ENCODE measurements around the gene VTA1. TPM values are rescaled to one million over a fixed set of nuclear protein-coding genes. Genes with fewer than 3 reads are reported as not detected.

Gene VTA1
- total and polyA plus RNA-seq, 2 of the 13 experiments (the other 11 are each of a cell fraction or from before 2014, with no cell fraction given), result 70.7 to 89.1 TPM

- Histone ChIP-seq H3K4me3 (replicated peaks in 1 of 3; ENCODE audit: insufficient read depth in 1 of 3, low read depth in 2 of 3, low read length in 3 of 3) (no peak overlapping the region), H3K79me2 (ENCODE audit: insufficient read depth, low read length) (peaks cover 12% of the 10 kb centered on the region), H3K27ac (ENCODE audit: extremely low read length, insufficient read depth, low read length) (no peak overlapping the region), H3K9me3 (ENCODE audit: low read length) (no peaks in the 10 kb centered on the region), H3K4me2 (ENCODE audit: low read depth, low read length) (no peak overlapping the region), H2AFZ (ENCODE audit: low read length) (no peak overlapping the region), H3K9ac (ENCODE audit: insufficient read depth, low read depth, low read length) (no peak overlapping the region), H3K36me3 (replicated peaks in 1 of 2; ENCODE audit: control insufficient read depth in 1 of 2, insufficient read depth in 2 of 2, low read length in 2 of 2) (peaks cover 4 to 33% of the 10 kb centered on the region in 2 experiments; a peak in 2 of 5 replicates), H3K4me1 (ENCODE audit: insufficient read depth, low read length) (no peaks in the 10 kb centered on the region), H4K20me1 (ENCODE audit: insufficient read depth, low read length) (no peaks in the 10 kb centered on the region), H3K27me3 (ENCODE audit: control insufficient read depth in 1 of 2, insufficient read depth in 2 of 2, low read length in 2 of 2) (no peaks in the 10 kb centered on the region)
- intact Hi-C loops (cut with micrococcal nuclease; ENCODE audit: unreplicated experiment) (no loop called here), in situ Hi-C loops (cut with HindIII; ENCODE audit: extremely low pct_ligation_motif_present, low pct_unique_long_range_greater_than_20kb) (no loop called here)
- ChIA-PET CTCF (ENCODE audit: low intra/inter-chr PET ratio, low total read pairs) (no interaction called here), POLR2A (no interaction called here)
- no peak for TF ChIP-seq ZNF496 (CRISPR knock-in tag; IDR thresholded peaks at IDR 0.05; ENCODE audit: insufficient replicate concordance)
- FAIRE-seq (no peak), ATAC-seq (no peak), DNase-seq (ENCODE audit: low spot score) (no peak)
- no TSS peak for BruUV-seq (replicated peaks)
- WGBS (ENCODE audit: low lambda C conversion rate), result 95% methylated on average over 4 of the region's 4 CpGs
Observed at GRCh38 chr6:142195862-142196541, 48.9 kb downstream of the VTA1 start.

GRCh38 chr6:142200846-142201628 is 54.0 kb downstream of the VTA1 start:
- peaks cover 14 to 64% of the 10 kb centered on the region in 2 experiments for H3K36me3 ChIP-seq (replicated peaks in 1 of 2; ENCODE audit: control insufficient read depth in 1 of 2, insufficient read depth in 2 of 2, low read length in 2 of 2)
- no peaks in the 10 kb centered on the region for H3K4me1 ChIP-seq (ENCODE audit: insufficient read depth, low read length)
- ATAC-seq (no peak), FAIRE-seq (no peak), DNase-seq (ENCODE audit: low spot score) (no peak)
- in situ Hi-C loops (cut with HindIII; ENCODE audit: extremely low pct_ligation_motif_present, low pct_unique_long_range_greater_than_20kb) (loop anchor here (10.0 kb wide), 1 partner anchor 216 kb away; no protein-coding TSS in a partner anchor), intact Hi-C loops (cut with micrococcal nuclease; ENCODE audit: unreplicated experiment) (loop anchor here (10.0 kb wide), 1 partner anchor 526 kb away; no protein-coding TSS in a partner anchor)
- no peak overlapping the region for H3K27ac ChIP-seq (ENCODE audit: extremely low read length, insufficient read depth, low read length)
- no peak overlapping the region for H2AFZ ChIP-seq (ENCODE audit: low read length)
- ChIA-PET CTCF (ENCODE audit: low intra/inter-chr PET ratio, low total read pairs) (no interaction called here), POLR2A (no interaction called here)
- H3K4me2 ChIP-seq (ENCODE audit: low read depth, low read length), result no peak overlapping the region
- no peak overlapping the region for H3K9ac ChIP-seq (ENCODE audit: insufficient read depth, low read depth, low read length)
- no peaks in the 10 kb centered on the region for H4K20me1 ChIP-seq (ENCODE audit: insufficient read depth, low read length)
- no peaks in the 10 kb centered on the region for H3K27me3 ChIP-seq (ENCODE audit: control insufficient read depth in 1 of 2, insufficient read depth in 2 of 2, low read length in 2 of 2)
- WGBS (ENCODE audit: low lambda C conversion rate), result 97% methylated on average over 3 of the region's 3 CpGs
- H3K9me3 ChIP-seq (ENCODE audit: low read length), result no peaks in the 10 kb centered on the region
- peaks cover under 1% of the 10 kb centered on the region for H3K79me2 ChIP-seq (ENCODE audit: insufficient read depth, low read length)
- no TSS peak for BruUV-seq (replicated peaks)
- no peak overlapping the region for H3K4me3 ChIP-seq (replicated peaks in 1 of 3; ENCODE audit: insufficient read depth in 1 of 3, low read depth in 2 of 3, low read length in 3 of 3)
- no peak for TF ChIP-seq ZNF18 (CRISPR knock-in tag; IDR thresholded peaks at IDR 0.05; ENCODE audit: insufficient replicate concordance)
- TF ChIP-seq, protein P1, sequence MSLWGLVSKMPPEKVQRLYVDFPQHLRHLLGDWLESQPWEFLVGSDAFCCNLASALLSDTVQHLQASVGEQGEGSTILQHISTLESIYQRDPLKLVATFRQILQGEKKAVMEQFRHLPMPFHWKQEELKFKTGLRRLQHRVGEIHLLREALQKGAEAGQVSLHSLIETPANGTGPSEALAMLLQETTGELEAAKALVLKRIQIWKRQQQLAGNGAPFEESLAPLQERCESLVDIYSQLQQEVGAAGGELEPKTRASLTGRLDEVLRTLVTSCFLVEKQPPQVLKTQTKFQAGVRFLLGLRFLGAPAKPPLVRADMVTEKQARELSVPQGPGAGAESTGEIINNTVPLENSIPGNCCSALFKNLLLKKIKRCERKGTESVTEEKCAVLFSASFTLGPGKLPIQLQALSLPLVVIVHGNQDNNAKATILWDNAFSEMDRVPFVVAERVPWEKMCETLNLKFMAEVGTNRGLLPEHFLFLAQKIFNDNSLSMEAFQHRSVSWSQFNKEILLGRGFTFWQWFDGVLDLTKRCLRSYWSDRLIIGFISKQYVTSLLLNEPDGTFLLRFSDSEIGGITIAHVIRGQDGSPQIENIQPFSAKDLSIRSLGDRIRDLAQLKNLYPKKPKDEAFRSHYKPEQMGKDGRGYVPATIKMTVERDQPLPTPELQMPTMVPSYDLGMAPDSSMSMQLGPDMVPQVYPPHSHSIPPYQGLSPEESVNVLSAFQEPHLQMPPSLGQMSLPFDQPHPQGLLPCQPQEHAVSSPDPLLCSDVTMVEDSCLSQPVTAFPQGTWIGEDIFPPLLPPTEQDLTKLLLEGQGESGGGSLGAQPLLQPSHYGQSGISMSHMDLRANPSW (CRISPR knock-in tag; IDR thresholded peaks at IDR 0.05; ENCODE audit: borderline replicate concordance), result no peak
- no peak for TF ChIP-seq ZNF652 (CRISPR knock-in tag; IDR thresholded peaks at IDR 0.05; ENCODE audit: borderline replicate concordance, low read depth)
- no peak for TF ChIP-seq ARHGAP35 (CRISPR knock-in tag; IDR thresholded peaks at IDR 0.05; ENCODE audit: borderline replicate concordance)
- no peak for TF ChIP-seq ZNF331 (CRISPR knock-in tag; IDR thresholded peaks at IDR 0.05)
- no peak for TF ChIP-seq ZBTB7B (CRISPR knock-in tag; IDR thresholded peaks at IDR 0.05)
- no peak for TF ChIP-seq KLF12 (CRISPR knock-in tag; IDR thresholded peaks at IDR 0.05; ENCODE audit: borderline replicate concordance)
- no peak for TF ChIP-seq ZNF460 (CRISPR knock-in tag; IDR thresholded peaks at IDR 0.05; ENCODE audit: borderline replicate concordance)
- TF ChIP-seq ATF2 (CRISPR knock-in tag; IDR thresholded peaks at IDR 0.05), result no peak

Measured in HepG2 (cell line).